HUES6 (cell line): ENCODE data around the gene ADSS1.

Source experiments
- H3K27ac ChIP-seq: 2 replicates; pipeline ENCODE4 v1.7.0; 2013; ENCODE audit warnings: low read depth, mild to moderate bottlenecking, low read length, inconsistent platforms
- H3K27me3 ChIP-seq: 2 replicates; pipeline ENCODE4 v1.6.1; 2013; ENCODE audit warnings: low read length; ENCODE audit not compliant: control insufficient read depth, insufficient read depth
- H3K36me3 ChIP-seq: 2 replicates; pipeline ENCODE4 v1.6.1; 2013; ENCODE audit warnings: low read length; ENCODE audit not compliant: control insufficient read depth, insufficient read depth
- H3K4me1 ChIP-seq: 2 replicates; pipeline ENCODE4 v1.6.1; 2013; ENCODE audit warnings: low read length; ENCODE audit not compliant: control insufficient read depth, insufficient read depth
- H3K4me3 ChIP-seq: 2 replicates; pipeline ENCODE4 v1.5.1; 2013; ENCODE audit warnings: low read depth, low read length
- H3K9ac ChIP-seq: one replicate; pipeline ENCODE4 v1.6.1; 2013; ENCODE audit warnings: mild to moderate bottlenecking, low read length
- H3K9me3 ChIP-seq: 2 replicates; pipeline ENCODE4 v1.6.1; 2013; ENCODE audit warnings: low read depth, low read length; ENCODE audit not compliant: control insufficient read depth, insufficient read depth

ADSS1 gene

GRCh38 chr14:104689109-104689880 is 34.7 kb upstream of the ADSS1 start, which contains the start of gene INF2:
Gene INF2 (plus strand): TSS chr14:104689618. CDS start chr14:104701366, 11,748 bp downstream.
- H3K27me3 ChIP-seq: no peaks in the 10 kb centered on the region
- H3K4me1 ChIP-seq: peaks cover 44% of the 10 kb centered on the region
- peak within 1 kb of the TSS; percentile 85 for H3K4me3 ChIP-seq
- H3K36me3 ChIP-seq: peaks cover 7% of the 10 kb centered on the region; the same call in 1 of the 2 replicates
- H3K27ac ChIP-seq: peak within 1 kb of the TSS; percentile 57; the same call in 1 of the 2 replicates
- H3K9ac ChIP-seq: peak within 1 kb of the TSS; percentile 73
- no peaks in the 10 kb centered on the region for H3K9me3 ChIP-seq

- Histone ChIP-seq H3K4me3 (peak overlapping the region; percentile 85), H3K4me1 (peaks cover 52% of the 10 kb centered on the region), H3K36me3 (peaks cover 7% of the 10 kb centered on the region; the same call in 1 of the 2 replicates), H3K9ac (peak overlapping the region; percentile 73), H3K27ac (no peak overlapping the region), H3K9me3 (no peaks in the 10 kb centered on the region), H3K27me3 (no peaks in the 10 kb centered on the region)
Observed at GRCh38 chr14:104689881-104690711, 33.9 kb upstream of the ADSS1 start.

- Histone ChIP-seq H3K4me1 (peaks cover 61% of the 10 kb centered on the region), H3K4me3 (peak overlapping the region; percentile 85; the same call in 1 of the 2 replicates)
Observed at GRCh38 chr14:104690861-104691455, 33.1 kb upstream of the ADSS1 start.

GRCh38 chr14:104691546-104692260 is 32.3 kb upstream of the ADSS1 start:
- H3K9ac ChIP-seq: no peak overlapping the region
- no peak overlapping the region for H3K27ac ChIP-seq
- H3K4me3 ChIP-seq: 0 out of 2 replicates have a peak overlapping the region, but pooled peaks have one; percentile 85

More at GRCh38 chr14:104690861-104691455, 33.1 kb upstream of the ADSS1 start:
- no peak overlapping the region for H3K27ac ChIP-seq
- H3K27me3 ChIP-seq: no peaks in the 10 kb centered on the region
- no peaks in the 10 kb centered on the region for H3K9me3 ChIP-seq
- H3K36me3 ChIP-seq: peaks cover 9% of the 10 kb centered on the region
- H3K9ac ChIP-seq: peak overlapping the region; percentile 5

DNA sequence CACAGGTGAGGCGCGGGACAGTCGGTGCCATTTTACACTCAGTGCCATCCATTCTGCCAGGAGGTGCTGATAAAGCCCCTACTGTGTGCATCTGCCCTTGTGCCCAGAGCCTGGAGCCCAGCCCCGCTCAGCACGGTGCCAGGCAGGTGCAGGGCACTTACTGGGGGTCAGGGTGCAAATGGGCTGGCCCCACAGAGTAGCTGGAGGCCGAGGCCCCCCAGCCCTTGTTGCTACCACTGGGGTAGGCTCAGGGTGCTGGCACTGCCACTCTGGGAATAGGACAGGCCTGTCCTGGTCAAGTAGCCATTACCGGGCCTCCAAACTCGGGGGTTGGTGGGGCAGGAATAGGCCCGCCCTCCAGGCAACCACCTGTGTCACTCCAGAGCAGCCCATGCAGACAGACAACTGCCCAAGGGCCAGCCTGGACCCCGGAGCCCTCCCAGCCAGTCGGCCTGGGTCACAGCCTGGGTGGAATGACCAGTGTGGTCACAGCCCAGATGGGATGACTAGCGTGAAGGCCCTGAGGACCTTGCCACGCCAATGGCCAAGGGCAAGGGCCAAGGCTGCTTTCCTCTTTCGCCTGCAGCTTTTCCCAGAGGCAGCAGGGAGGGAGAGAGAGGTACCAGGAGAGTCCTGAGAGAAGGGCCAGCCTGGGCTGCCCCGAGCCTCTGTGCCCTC is 31.6 kb upstream of the ADSS1 start:
- H3K4me1 ChIP-seq: peaks cover 66% of the 10 kb centered on the region
- H3K9ac ChIP-seq: no peak overlapping the region
- H3K9me3 ChIP-seq: no peaks in the 10 kb centered on the region
- no peaks in the 10 kb centered on the region for H3K27me3 ChIP-seq
- no peak overlapping the region for H3K4me3 ChIP-seq
- H3K27ac ChIP-seq: no peak overlapping the region
- H3K36me3 ChIP-seq: peaks cover 19% of the 10 kb centered on the region

More at GRCh38 chr14:104691546-104692260, 32.3 kb upstream of the ADSS1 start:
- Histone ChIP-seq H3K27me3 (no peaks in the 10 kb centered on the region), H3K9me3 (no peaks in the 10 kb centered on the region), H3K36me3 (peaks cover 15% of the 10 kb centered on the region), H3K4me1 (peaks cover 64% of the 10 kb centered on the region)

DNA sequence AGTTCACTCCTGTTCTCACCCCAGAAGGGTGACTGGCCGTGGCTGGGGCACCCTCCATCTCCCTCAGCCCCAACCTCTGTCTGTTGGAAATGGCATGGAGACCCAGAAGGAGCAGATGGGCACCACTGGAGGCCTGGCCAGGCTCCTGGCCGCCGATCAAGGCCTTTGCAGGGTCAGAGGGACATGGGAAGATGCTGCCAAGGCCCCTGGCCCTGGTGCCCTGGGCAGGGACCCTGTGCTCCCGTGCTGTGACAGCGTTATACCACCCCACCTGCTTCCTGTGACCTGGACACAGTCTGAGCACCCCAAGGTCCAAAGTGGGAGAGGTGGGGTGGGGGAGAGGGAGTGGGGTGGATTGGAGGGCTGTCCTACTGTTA is 31.1 kb upstream of the ADSS1 start:
- H3K4me3 ChIP-seq: no peak overlapping the region
- peaks cover 66% of the 10 kb centered on the region for H3K4me1 ChIP-seq
- H3K36me3 ChIP-seq: peaks cover 19% of the 10 kb centered on the region
- H3K27me3 ChIP-seq: no peaks in the 10 kb centered on the region
- H3K9me3 ChIP-seq: no peaks in the 10 kb centered on the region
- no peak overlapping the region for H3K27ac ChIP-seq
- no peak overlapping the region for H3K9ac ChIP-seq

GRCh38 chr14:104693482-104694431 is 30.3 kb upstream of the ADSS1 start:
- no peak overlapping the region for H3K27ac ChIP-seq
- H3K36me3 ChIP-seq: peaks cover 19% of the 10 kb centered on the region
- no peak overlapping the region for H3K9ac ChIP-seq
- H3K4me1 ChIP-seq: peaks cover 64% of the 10 kb centered on the region
- H3K27me3 ChIP-seq: no peaks in the 10 kb centered on the region
- H3K9me3 ChIP-seq: no peaks in the 10 kb centered on the region
- H3K4me3 ChIP-seq: no peak overlapping the region

- H3K9ac ChIP-seq: no peak overlapping the region
- H3K4me1 ChIP-seq: peaks cover 61% of the 10 kb centered on the region
- H3K36me3 ChIP-seq: peaks cover 19% of the 10 kb centered on the region
- H3K4me3 ChIP-seq: no peak overlapping the region
- no peaks in the 10 kb centered on the region for H3K27me3 ChIP-seq
- peak overlapping the region; percentile 28; the same call in 1 of the 2 replicates for H3K27ac ChIP-seq
- H3K9me3 ChIP-seq: no peaks in the 10 kb centered on the region
Observed at GRCh38 chr14:104694475-104694950, 29.5 kb upstream of the ADSS1 start.

- H3K27ac ChIP-seq: peak overlapping the region; percentile 40; the same call in 1 of the 2 replicates
- no peaks in the 10 kb centered on the region for H3K27me3 ChIP-seq
- peak overlapping the region; percentile 23 for H3K9ac ChIP-seq
- H3K4me1 ChIP-seq: peaks cover 67% of the 10 kb centered on the region
- H3K9me3 ChIP-seq: no peaks in the 10 kb centered on the region
- H3K4me3 ChIP-seq: no peak overlapping the region
- peaks cover 19% of the 10 kb centered on the region for H3K36me3 ChIP-seq
Observed at GRCh38 chr14:104694991-104695659, 28.9 kb upstream of the ADSS1 start.
